B cell (primary cell): ENCODE measurements around the gene GRIP1.

ENCODE experiments used
- EZH2 ChIP-seq: IDR thresholded peaks from 2 replicates; pipeline ENCODE4 v1.6.1; 2012; ENCODE audit warnings: borderline replicate concordance, low read depth, mild to moderate bottlenecking, moderate library complexity, low read length; ENCODE audit not compliant: insufficient read depth, poor library complexity, severe bottlenecking
- TF ChIP-seq, protein P1 (sequence below): fragments of 200-600 bp; IDR thresholded peaks from one replicate; pipeline ENCODE4 v1.8.0; 2022; ENCODE audit warnings: antibody characterized with exemption, mild to moderate bottlenecking

GRCh38 chr12:66397574-66398290 is 281.1 kb downstream of the GRIP1 start:
- TF ChIP-seq, protein P1, sequence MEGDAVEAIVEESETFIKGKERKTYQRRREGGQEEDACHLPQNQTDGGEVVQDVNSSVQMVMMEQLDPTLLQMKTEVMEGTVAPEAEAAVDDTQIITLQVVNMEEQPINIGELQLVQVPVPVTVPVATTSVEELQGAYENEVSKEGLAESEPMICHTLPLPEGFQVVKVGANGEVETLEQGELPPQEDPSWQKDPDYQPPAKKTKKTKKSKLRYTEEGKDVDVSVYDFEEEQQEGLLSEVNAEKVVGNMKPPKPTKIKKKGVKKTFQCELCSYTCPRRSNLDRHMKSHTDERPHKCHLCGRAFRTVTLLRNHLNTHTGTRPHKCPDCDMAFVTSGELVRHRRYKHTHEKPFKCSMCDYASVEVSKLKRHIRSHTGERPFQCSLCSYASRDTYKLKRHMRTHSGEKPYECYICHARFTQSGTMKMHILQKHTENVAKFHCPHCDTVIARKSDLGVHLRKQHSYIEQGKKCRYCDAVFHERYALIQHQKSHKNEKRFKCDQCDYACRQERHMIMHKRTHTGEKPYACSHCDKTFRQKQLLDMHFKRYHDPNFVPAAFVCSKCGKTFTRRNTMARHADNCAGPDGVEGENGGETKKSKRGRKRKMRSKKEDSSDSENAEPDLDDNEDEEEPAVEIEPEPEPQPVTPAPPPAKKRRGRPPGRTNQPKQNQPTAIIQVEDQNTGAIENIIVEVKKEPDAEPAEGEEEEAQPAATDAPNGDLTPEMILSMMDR = no peak
- no peak for TF ChIP-seq EZH2
